ENCODE data around the gene THAP10. TPM values are rescaled to one million over a fixed set of nuclear protein-coding genes. Genes with fewer than 3 reads are reported as not detected.
A peak's percentile ranks its signal among the peaks of the same experiment; 100 is the strongest.

The THAP10 gene
- total and polyA plus RNA-seq, 2 donors from 2014 or later, result 3.4 to 3.5 TPM

- DNase-seq, result peak in 2 of 5 donors; percentile 51 to 85
These were observed 35.2 kb downstream of the THAP10 start for GRCh38 chr15:70856884-70857561.

GRCh38 chr15:70856177-70856883 is 35.9 kb downstream of the THAP10 start:
- peak overlapping the region in 1 of 2 donors; percentile 5 for H3K27ac ChIP-seq (ENCODE audit: low read depth in 2 of 2, low read length in 2 of 2)
- FAIRE-seq (no peak), DNase-seq (no peak)
- no peak for TF ChIP-seq CTCF (IDR thresholded peaks at IDR 0.05; ENCODE audit: borderline replicate concordance, extremely low read depth, insufficient read depth)
- intact Hi-C loops (cut with DNase I), result no loop called here
- H3K9me3 ChIP-seq (ENCODE audit: control insufficient read depth in 2 of 3, insufficient read depth in 1 of 3, low read length in 3 of 3), result no peaks in the 10 kb centered on the region
- no peak overlapping the region for H3K4me3 ChIP-seq (ENCODE audit: low read length in 3 of 3)
- H3K27me3 ChIP-seq (ENCODE audit: control insufficient read depth, insufficient read depth, low read length), result no peaks in the 10 kb centered on the region
- no peaks in the 10 kb centered on the region for H3K36me3 ChIP-seq (ENCODE audit: control insufficient read depth in 2 of 3, insufficient read depth in 3 of 3, low read length in 3 of 3)
- H3K9ac ChIP-seq (ENCODE audit: low read length in 3 of 3), result no peak overlapping the region
- peaks cover 0 to 9% (median 0%) of the 10 kb centered on the region in 3 donors for H3K4me1 ChIP-seq (ENCODE audit: control insufficient read depth in 2 of 3, insufficient read depth in 2 of 3, low read depth in 1 of 3, low read length in 3 of 3)

More at GRCh38 chr15:70856884-70857561, 35.2 kb downstream of the THAP10 start:
- no peak for TF ChIP-seq CTCF (IDR thresholded peaks at IDR 0.05; ENCODE audit: borderline replicate concordance, extremely low read depth, insufficient read depth)
- Histone ChIP-seq H3K27ac (ENCODE audit: low read depth in 2 of 2, low read length in 2 of 2) (peak overlapping the region in 1 of 2 donors; percentile 48), H3K27me3 (ENCODE audit: control insufficient read depth, insufficient read depth, low read length) (no peaks in the 10 kb centered on the region), H3K9ac (ENCODE audit: low read length in 3 of 3) (no peak overlapping the region), H3K9me3 (ENCODE audit: control insufficient read depth in 2 of 3, insufficient read depth in 1 of 3, low read length in 3 of 3) (no peaks in the 10 kb centered on the region), H3K36me3 (ENCODE audit: control insufficient read depth in 2 of 3, insufficient read depth in 3 of 3, low read length in 3 of 3) (no peaks in the 10 kb centered on the region), H3K4me1 (ENCODE audit: control insufficient read depth in 2 of 3, insufficient read depth in 2 of 3, low read depth in 1 of 3, low read length in 3 of 3) (peaks cover 0 to 8% (median 0%) of the 10 kb centered on the region in 3 donors), H3K4me3 (ENCODE audit: low read length in 3 of 3) (no peak overlapping the region)
- FAIRE-seq, result no peak
- intact Hi-C loops (cut with DNase I), result no loop called here

GRCh38 chr15:70855764-70856163 is 36.5 kb downstream of the THAP10 start:
- Histone ChIP-seq H3K4me3 (ENCODE audit: low read length in 3 of 3) (no peak overlapping the region), H3K9ac (ENCODE audit: low read length in 3 of 3) (no peak overlapping the region), H3K27me3 (ENCODE audit: control insufficient read depth, insufficient read depth, low read length) (no peaks in the 10 kb centered on the region), H3K9me3 (ENCODE audit: control insufficient read depth in 2 of 3, insufficient read depth in 1 of 3, low read length in 3 of 3) (no peaks in the 10 kb centered on the region), H3K36me3 (ENCODE audit: control insufficient read depth in 2 of 3, insufficient read depth in 3 of 3, low read length in 3 of 3) (no peaks in the 10 kb centered on the region), H3K27ac (ENCODE audit: low read depth in 2 of 2, low read length in 2 of 2) (no peak overlapping the region), H3K4me1 (ENCODE audit: control insufficient read depth in 2 of 3, insufficient read depth in 2 of 3, low read depth in 1 of 3, low read length in 3 of 3) (peaks cover 0 to 9% (median 0%) of the 10 kb centered on the region in 3 donors)
- DNase-seq (no peak), FAIRE-seq (no peak)
- intact Hi-C loops (cut with DNase I), result no loop called here
- TF ChIP-seq CTCF (IDR thresholded peaks at IDR 0.05; ENCODE audit: borderline replicate concordance, extremely low read depth, insufficient read depth), result no peak
